Endothelial cell of umbilical vein (primary cell): ENCODE measurements around the gene SH2D6. TPM values are rescaled to one million over a fixed set of nuclear protein-coding genes. Genes with fewer than 3 reads are reported as not detected.

Experiments
- BruUV-seq: library from RNA; stranded (reverse); fragments of 400-500 nt; replicated peaks from 2 replicates; lab custom pipeline; 2021; lab: Mats Ljungman, UMichigan
- CTCF ChIA-PET: fragments of 300-600, 350-600 bp; sonication (Branson Sonifier 250); formaldehyde crosslinking; loops from one replicate; lab custom pipeline; 2021; ENCODE audit warnings: antibody characterized with exemption, inconsistent platforms; lab: Charles Lee
- POLR2A ChIA-PET: fragments of 300-600, 350-600 bp; sonication (Branson Sonifier 250); formaldehyde crosslinking; loops from one replicate; lab custom pipeline; 2021; ENCODE audit warnings: antibody characterized with exemption, inconsistent platforms; lab: Charles Lee
- DNase-seq: peaks from one replicate; pipeline ENCODE4 v3.0.0-alpha.2; 2011; ENCODE audit warnings: low read depth, low spot score
- FAIRE-seq: peaks from 2 replicates; lab custom pipeline; 2011; peaks lifted over from hg19 to GRCh38; lab: Jason Lieb, UNC
- H2AFZ ChIP-seq: 2 replicates; pipeline ENCODE4 v1.6.0; 2012; ENCODE audit warnings: low read depth, low read length, control low read depth, inconsistent platforms
- H3K27ac ChIP-seq: 2 replicates; pipeline ENCODE4 v1.5.1; 2011; ENCODE audit warnings: low read depth, mild to moderate bottlenecking, control low read depth, low read length, moderate library complexity; ENCODE audit not compliant: insufficient read depth
- H3K27me3 ChIP-seq, 2 experiments: 2 replicates each; pipeline versions ENCODE4 v1.6.0 to v1.6.1; 2011; ENCODE audit warnings: low read length in 2 of 2, mixed read lengths in 1 of 2; ENCODE audit not compliant: control insufficient read depth in 2 of 2, insufficient read depth in 2 of 2
- H3K36me3 ChIP-seq, 2 experiments: 2 replicates in 1 of 2; 3 replicates in 1 of 2; pipeline ENCODE4 v1.5.1; 2011; ENCODE audit warnings: low read length in 2 of 2, mild to moderate bottlenecking in 1 of 2, moderate library complexity in 1 of 2; ENCODE audit not compliant: control insufficient read depth in 2 of 2, insufficient read depth in 2 of 2; ENCODE audit errors: extremely low read depth in 1 of 2
- H3K4me1 ChIP-seq: 3 replicates; pipeline ENCODE4 v1.5.1; 2011; ENCODE audit warnings: mild to moderate bottlenecking, low read length; ENCODE audit not compliant: control insufficient read depth, insufficient read depth; ENCODE audit errors: extremely low read depth
- H3K4me2 ChIP-seq: 2 replicates; pipeline ENCODE4 v1.6.1; 2011; ENCODE audit warnings: low read length, control low read depth, mixed read lengths; ENCODE audit not compliant: insufficient read depth
- H3K4me3 ChIP-seq, 3 experiments: fragments of 200-600 bp in 1 of 3; sonication (generic), shearing (Covaris generic) in 1 of 3; replicated peaks in 1 of 3; 2 replicates each; pipeline ENCODE4 v1.5.1; 2011 to 2016; ENCODE audit warnings: control low read depth in 3 of 3, low read length in 3 of 3, mild to moderate bottlenecking in 2 of 3, inconsistent platforms in 1 of 3, low read depth in 1 of 3, moderate library complexity in 1 of 3; ENCODE audit not compliant: insufficient read depth in 1 of 3
- H3K79me2 ChIP-seq: 2 replicates; pipeline ENCODE4 v1.6.0; 2012; ENCODE audit warnings: low read length, inconsistent platforms; ENCODE audit not compliant: control insufficient read depth, insufficient read depth
- H3K9ac ChIP-seq: replicated peaks from 2 replicates; pipeline ENCODE3; 2011; ENCODE audit warnings: low read length, control low read depth; ENCODE audit not compliant: insufficient read depth; ENCODE audit errors: extremely low read depth
- H3K9me1 ChIP-seq: replicated peaks from 3 replicates; pipeline ENCODE4 v1.6.0; 2011; ENCODE audit warnings: mild to moderate bottlenecking, low read length; ENCODE audit not compliant: control insufficient read depth, insufficient read depth; ENCODE audit errors: extremely low read depth
- H3K9me3 ChIP-seq: replicated peaks from 2 replicates; pipeline ENCODE4 v1.5.1; 2012; ENCODE audit warnings: low read length, inconsistent platforms; ENCODE audit not compliant: control insufficient read depth, insufficient read depth
- H4K20me1 ChIP-seq: replicated peaks from 2 replicates; pipeline ENCODE3; 2011; ENCODE audit warnings: mild to moderate bottlenecking, low read length; ENCODE audit not compliant: control insufficient read depth, insufficient read depth; ENCODE audit errors: extremely low read depth
- EZH2 ChIP-seq: IDR thresholded peaks from 2 replicates; pipeline ENCODE4 v1.6.1; 2012; ENCODE audit warnings: borderline replicate concordance, low read depth, mild to moderate bottlenecking, moderate library complexity, low read length, inconsistent platforms; ENCODE audit not compliant: severe bottlenecking
- FOS ChIP-seq: IDR thresholded peaks from 2 replicates; pipeline ENCODE4 v1.6.1; 2011; ENCODE audit warnings: mild to moderate bottlenecking, low read length, moderate library complexity, borderline replicate concordance; ENCODE audit not compliant: insufficient read depth
- GATA2 ChIP-seq: IDR thresholded peaks from 2 replicates; pipeline ENCODE4 v1.7.0; 2011; ENCODE audit warnings: low read depth, mild to moderate bottlenecking, moderate library complexity, mixed read lengths, low read length; ENCODE audit not compliant: insufficient read length, insufficient read depth
- JUN ChIP-seq: IDR thresholded peaks from 2 replicates; pipeline ENCODE4 v1.6.1; 2011; ENCODE audit warnings: borderline replicate concordance, low read depth; ENCODE audit not compliant: insufficient read length, insufficient read depth
- MYC ChIP-seq: IDR thresholded peaks from one replicate; pipeline ENCODE4 v1.6.1; 2011; ENCODE audit warnings: mild to moderate bottlenecking, low read depth, low read length
- POLR2A ChIP-seq: IDR thresholded peaks from 2 replicates; pipeline ENCODE4 v1.6.1; 2012; ENCODE audit warnings: low read depth, mild to moderate bottlenecking, control low read depth, low read length
- POLR2AphosphoS5 ChIP-seq: IDR thresholded peaks from 2 replicates; pipeline ENCODE4 v1.6.1; 2012; ENCODE audit warnings: low read depth, mild to moderate bottlenecking, control low read depth, low read length, moderate library complexity; ENCODE audit not compliant: insufficient read depth
- dilution Hi-C: fragments of 300-500 bp; cut with MboI; formaldehyde crosslinking; loops from one replicate; pipeline ENCODE4 v1.15.0; 2019; ENCODE audit warnings: low sequenced_read_pairs; ENCODE audit not compliant: extremely low pct_ligation_motif_present
- intact Hi-C: fragments of 100-400 bp; cut with micrococcal nuclease; formaldehyde crosslinking; loops from one replicate; pipeline ENCODE4 v1.10.0; 2022
- polyA plus RNA-seq, 4 experiments: library from polyadenylated mRNA; depleted of rRNA in 3 of 4; stranded (reverse) in 3 of 4; unstranded in 1 of 4; fragments of >200 nt; gene quantifications; 2 replicates each; pipeline versions ENCODE4 v1.2.1 to v1.2.3, GENCODE V29; 2011 to 2012; ENCODE audit warnings: missing spikeins in 1 of 4
- total RNA-seq: library from RNA; stranded (reverse); gene quantifications from 2 replicates; pipeline ENCODE4 v1.2.3, GENCODE V29; 2021
- TF ChIP-seq, protein P1 (sequence below): IDR thresholded peaks from 2 replicates; pipeline ENCODE4 v1.6.1; 2011; ENCODE audit not compliant: insufficient read depth, insufficient read length
- TF ChIP-seq, protein P2 (sequence below), 2 donors: IDR thresholded peaks; 1 replicate in 1 of 2; 2 replicates in 1 of 2; pipeline ENCODE4 v1.5.1; 2011; ENCODE audit warnings: low read length in 2 of 2, mild to moderate bottlenecking in 2 of 2, moderate library complexity in 2 of 2, control low read depth in 1 of 2, inconsistent platforms in 1 of 2, low read depth in 1 of 2; ENCODE audit not compliant: insufficient read depth in 1 of 2; ENCODE audit errors: extremely low read depth in 1 of 2

Gene SH2D6
- total and polyA plus RNA-seq, 2 donors (not counting 3 experiments of a cell fraction or from before 2014, with no cell fraction given), result 0.53 TPM; not detected in 1

DNA sequence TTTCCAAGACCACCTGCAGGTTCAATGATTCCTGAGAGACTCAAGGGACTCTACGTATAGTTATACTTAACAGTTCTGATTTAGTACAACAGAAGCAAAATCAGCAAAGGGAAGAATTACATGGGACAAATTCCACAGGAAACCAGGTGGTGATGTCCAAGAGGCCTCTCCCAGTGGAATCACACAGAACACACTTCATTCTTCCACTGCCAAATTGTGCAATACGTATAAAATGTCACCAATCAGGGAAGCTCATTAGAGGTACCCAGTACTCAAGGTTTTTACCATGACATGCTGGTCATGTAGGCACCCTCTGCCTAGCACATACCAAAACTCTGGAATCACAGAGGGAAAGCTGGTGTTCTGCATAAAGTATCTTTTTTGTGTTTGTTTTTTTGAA is 30.8 kb upstream of the SH2D6 start:
- BruUV-seq, result no TSS peak
- TF ChIP-seq, protein P1, sequence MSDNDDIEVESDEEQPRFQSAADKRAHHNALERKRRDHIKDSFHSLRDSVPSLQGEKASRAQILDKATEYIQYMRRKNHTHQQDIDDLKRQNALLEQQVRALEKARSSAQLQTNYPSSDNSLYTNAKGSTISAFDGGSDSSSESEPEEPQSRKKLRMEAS, result no peak
- no peaks in the 10 kb centered on the region for H3K27me3 ChIP-seq
- dilution Hi-C loops (no loop called here), intact Hi-C loops (no loop called here)
- H3K79me2 ChIP-seq, result no peaks in the 10 kb centered on the region
- POLR2A ChIA-PET, result no interaction called here
- CTCF ChIA-PET, result interaction anchor here (1.5 to 7.2 kb wide), 2 partner anchors 163 to 164 kb away, joined by 3 to 99 read pairs; no protein-coding TSS in a partner anchor
- H3K9me1 ChIP-seq, result no peaks in the 10 kb centered on the region
- peaks cover 3 to 11% of the 10 kb centered on the region in 2 experiments for H3K36me3 ChIP-seq
- H3K9me3 ChIP-seq, result no peaks in the 10 kb centered on the region
- no peak overlapping the region for H3K4me2 ChIP-seq
- H3K4me3 ChIP-seq, result no peak overlapping the region
- H3K27ac ChIP-seq, result no peak overlapping the region
- H4K20me1 ChIP-seq, result no peaks in the 10 kb centered on the region
- no peak overlapping the region for H3K9ac ChIP-seq
- FAIRE-seq, result no peak
- DNase-seq, result no peak
- no peak overlapping the region for H2AFZ ChIP-seq
- no peaks in the 10 kb centered on the region for H3K4me1 ChIP-seq

DNA sequence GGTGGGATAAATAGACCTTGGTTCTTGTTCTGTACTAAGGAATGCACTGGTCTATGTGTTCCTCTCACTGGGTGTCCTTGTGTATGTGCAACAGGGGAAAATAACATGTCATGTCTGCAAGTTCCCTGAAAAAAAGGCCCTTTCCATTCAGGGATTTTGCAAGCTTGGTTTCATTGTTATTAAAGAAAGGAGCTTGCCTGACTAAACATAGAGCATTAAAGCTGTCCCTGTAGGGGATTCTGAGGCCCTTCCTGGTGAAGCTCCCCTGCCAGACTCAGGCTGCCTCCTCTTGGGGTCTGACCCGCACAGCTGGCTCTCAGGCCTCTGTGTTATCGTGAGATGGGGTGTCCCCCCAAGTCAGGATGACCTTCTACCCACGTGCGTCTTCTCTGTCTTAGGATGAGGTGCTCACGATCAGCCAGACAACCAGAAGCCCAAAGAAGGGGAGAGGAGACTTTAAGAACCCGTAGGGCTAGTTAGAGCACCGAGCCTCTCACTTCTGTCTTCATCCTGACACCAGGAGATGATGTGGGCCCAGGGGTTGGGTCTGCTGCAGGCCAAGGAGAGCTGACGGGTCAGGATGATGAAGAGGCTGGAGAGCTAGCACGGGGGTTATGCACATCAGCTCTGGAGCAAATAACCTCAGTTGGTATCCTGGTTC is 29.5 kb upstream of the SH2D6 start:
- Histone ChIP-seq H3K27me3 (no peaks in the 10 kb centered on the region), H3K79me2 (no peaks in the 10 kb centered on the region), H3K9ac (no peak overlapping the region), H3K4me3 (no peak overlapping the region), H2AFZ (no peak overlapping the region), H3K9me3 (no peaks in the 10 kb centered on the region), H3K36me3 (peaks cover 3 to 11% of the 10 kb centered on the region in 2 experiments), H3K27ac (no peak overlapping the region), H3K4me1 (no peaks in the 10 kb centered on the region), H3K4me2 (no peak overlapping the region), H4K20me1 (no peaks in the 10 kb centered on the region), H3K9me1 (no peaks in the 10 kb centered on the region)
- ChIA-PET CTCF (interaction anchor here (7.2 kb wide), 1 partner anchor 162 kb away, joined by 99 read pairs; no protein-coding TSS in a partner anchor), POLR2A (no interaction called here)
- no peak for FAIRE-seq
- TF ChIP-seq GATA2 (no peak), POLR2A (no peak), FOS (no peak), EZH2 (no peak), MYC (no peak), POLR2AphosphoS5 (no peak), JUN (no peak)
- TF ChIP-seq, protein P2, sequence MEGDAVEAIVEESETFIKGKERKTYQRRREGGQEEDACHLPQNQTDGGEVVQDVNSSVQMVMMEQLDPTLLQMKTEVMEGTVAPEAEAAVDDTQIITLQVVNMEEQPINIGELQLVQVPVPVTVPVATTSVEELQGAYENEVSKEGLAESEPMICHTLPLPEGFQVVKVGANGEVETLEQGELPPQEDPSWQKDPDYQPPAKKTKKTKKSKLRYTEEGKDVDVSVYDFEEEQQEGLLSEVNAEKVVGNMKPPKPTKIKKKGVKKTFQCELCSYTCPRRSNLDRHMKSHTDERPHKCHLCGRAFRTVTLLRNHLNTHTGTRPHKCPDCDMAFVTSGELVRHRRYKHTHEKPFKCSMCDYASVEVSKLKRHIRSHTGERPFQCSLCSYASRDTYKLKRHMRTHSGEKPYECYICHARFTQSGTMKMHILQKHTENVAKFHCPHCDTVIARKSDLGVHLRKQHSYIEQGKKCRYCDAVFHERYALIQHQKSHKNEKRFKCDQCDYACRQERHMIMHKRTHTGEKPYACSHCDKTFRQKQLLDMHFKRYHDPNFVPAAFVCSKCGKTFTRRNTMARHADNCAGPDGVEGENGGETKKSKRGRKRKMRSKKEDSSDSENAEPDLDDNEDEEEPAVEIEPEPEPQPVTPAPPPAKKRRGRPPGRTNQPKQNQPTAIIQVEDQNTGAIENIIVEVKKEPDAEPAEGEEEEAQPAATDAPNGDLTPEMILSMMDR (IDR thresholded peaks at IDR 0.05; ENCODE audit: extremely low read depth in 1 of 2, insufficient read depth in 1 of 2, low read depth in 1 of 2, low read length in 2 of 2), result no peak
- TF ChIP-seq, protein P1, result no peak
- intact Hi-C loops (no loop called here), dilution Hi-C loops (no loop called here)
- DNase-seq, result no peak
- BruUV-seq, result no TSS peak
